ENCODE data around the gene AURKB.
A peak's percentile ranks its signal among the peaks of the same experiment; 100 is the strongest.

The AURKB gene

GRCh38 chr17:8237886-8238285 lies 27.5 kb upstream of the AURKB start:
- Mint-ChIP-seq H3K4me1 (peaks cover 31% of the 10 kb centered on the region), H3K27ac (ENCODE audit: low read depth) (peak overlapping the region; percentile 40), H3K27me3 (no peaks in the 10 kb centered on the region), H3K36me3 (ENCODE audit: insufficient read depth) (peaks cover 89% of the 10 kb centered on the region), H3K9me3 (no peaks in the 10 kb centered on the region), H3K4me3 (no peak overlapping the region)
- DNase-seq (ENCODE audit: low spot score in 2 of 2) (no peak), ATAC-seq (replicated peaks; ENCODE audit: extremely low read depth, poor library complexity, severe bottlenecking) (no peak)

DNA sequence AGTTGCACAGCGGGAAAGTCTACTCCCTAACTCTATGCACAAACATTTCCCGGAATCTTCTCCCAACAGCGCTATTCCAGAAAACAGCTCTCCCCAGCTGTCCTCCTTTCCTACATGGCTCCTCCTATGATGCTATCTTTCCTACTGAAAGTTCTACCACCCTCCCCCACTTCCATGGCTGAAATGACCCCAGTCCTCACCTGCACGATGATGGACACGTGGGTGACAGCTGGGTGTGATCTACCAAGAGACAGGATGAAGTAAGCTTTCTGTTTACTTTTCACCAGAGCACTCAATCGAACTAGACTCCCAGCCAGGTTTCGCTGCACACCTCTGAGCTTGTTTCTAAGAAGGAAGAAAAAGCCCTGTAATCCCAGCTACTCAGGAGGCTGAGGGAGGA lies 26.8 kb upstream of the AURKB start:
- no peak for DNase-seq (ENCODE audit: low spot score in 2 of 2)
- peaks cover 29% of the 10 kb centered on the region for H3K4me1 Mint-ChIP-seq
- H3K27ac Mint-ChIP-seq (ENCODE audit: low read depth), result no peak overlapping the region
- no peaks in the 10 kb centered on the region for H3K9me3 Mint-ChIP-seq
- H3K4me3 Mint-ChIP-seq, result no peak overlapping the region
- H3K36me3 Mint-ChIP-seq (ENCODE audit: insufficient read depth), result peaks cover 88% of the 10 kb centered on the region
- ATAC-seq (replicated peaks; ENCODE audit: extremely low read depth, poor library complexity, severe bottlenecking), result no peak
- no peaks in the 10 kb centered on the region for H3K27me3 Mint-ChIP-seq

GRCh38 chr17:8235676-8236075 lies 25.3 kb upstream of the AURKB start:
- ATAC-seq (replicated peaks; ENCODE audit: extremely low read depth, poor library complexity, severe bottlenecking) (no peak), DNase-seq (ENCODE audit: low spot score in 2 of 2) (no peak)
- Mint-ChIP-seq H3K4me1 (peaks cover 29% of the 10 kb centered on the region), H3K27me3 (no peaks in the 10 kb centered on the region), H3K4me3 (no peak overlapping the region), H3K27ac (ENCODE audit: low read depth) (no peak overlapping the region), H3K9me3 (no peaks in the 10 kb centered on the region), H3K36me3 (ENCODE audit: insufficient read depth) (peaks cover 89% of the 10 kb centered on the region)

DNA sequence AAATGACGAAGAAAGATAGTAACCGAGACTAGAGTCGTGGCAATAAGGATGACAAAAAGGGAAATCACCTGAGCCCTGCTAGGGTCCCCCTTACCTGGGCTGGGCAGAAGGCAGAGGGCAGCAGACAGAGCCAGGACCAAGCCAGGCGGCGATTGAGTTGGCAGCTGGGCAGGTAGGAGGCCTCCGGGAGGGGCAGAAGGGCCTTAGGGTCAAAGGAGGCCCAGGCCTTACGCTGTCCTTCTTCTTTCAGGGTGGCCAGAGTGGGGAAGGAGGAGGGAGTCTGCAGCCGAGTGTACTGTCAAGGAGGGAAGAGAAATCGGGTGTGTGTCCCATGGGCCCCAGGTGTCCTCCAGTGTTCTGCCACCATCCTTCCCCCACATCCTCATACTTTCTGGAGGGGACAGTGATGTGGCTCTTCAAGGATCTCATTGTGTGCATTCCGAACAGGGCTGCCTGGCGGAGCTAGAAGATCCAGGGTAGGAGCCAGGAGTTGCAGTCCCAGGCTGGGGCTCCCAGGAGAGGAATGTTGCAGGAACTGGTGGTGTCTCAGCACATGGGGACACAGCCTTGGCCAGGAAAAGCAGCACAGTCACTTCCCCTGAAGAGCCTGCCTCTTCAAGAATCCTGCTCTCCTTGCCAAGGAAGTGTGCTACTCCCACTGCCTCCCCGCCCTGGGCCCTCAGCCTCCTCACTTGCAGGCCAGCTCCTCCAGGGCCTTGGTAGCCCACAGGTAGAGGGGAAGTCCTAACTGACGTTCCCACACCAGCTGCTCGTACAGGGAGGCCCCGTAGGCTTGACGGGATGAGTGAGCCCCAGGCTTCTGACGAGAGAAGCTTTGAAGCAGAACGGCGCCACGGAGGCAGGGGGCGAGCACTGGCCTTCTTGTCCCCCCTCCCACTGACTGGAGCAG lies 24.2 kb upstream of the AURKB start:
- H3K9me3 Mint-ChIP-seq, result no peaks in the 10 kb centered on the region
- peaks cover 88% of the 10 kb centered on the region for H3K36me3 Mint-ChIP-seq (ENCODE audit: insufficient read depth)
- H3K27ac Mint-ChIP-seq (ENCODE audit: low read depth), result no peak overlapping the region
- H3K4me1 Mint-ChIP-seq, result peaks cover 29% of the 10 kb centered on the region
- no peak overlapping the region for H3K4me3 Mint-ChIP-seq
- H3K27me3 Mint-ChIP-seq, result no peaks in the 10 kb centered on the region
- DNase-seq (ENCODE audit: low spot score in 2 of 2) (no peak), ATAC-seq (replicated peaks; ENCODE audit: extremely low read depth, poor library complexity, severe bottlenecking) (no peak)

DNA sequence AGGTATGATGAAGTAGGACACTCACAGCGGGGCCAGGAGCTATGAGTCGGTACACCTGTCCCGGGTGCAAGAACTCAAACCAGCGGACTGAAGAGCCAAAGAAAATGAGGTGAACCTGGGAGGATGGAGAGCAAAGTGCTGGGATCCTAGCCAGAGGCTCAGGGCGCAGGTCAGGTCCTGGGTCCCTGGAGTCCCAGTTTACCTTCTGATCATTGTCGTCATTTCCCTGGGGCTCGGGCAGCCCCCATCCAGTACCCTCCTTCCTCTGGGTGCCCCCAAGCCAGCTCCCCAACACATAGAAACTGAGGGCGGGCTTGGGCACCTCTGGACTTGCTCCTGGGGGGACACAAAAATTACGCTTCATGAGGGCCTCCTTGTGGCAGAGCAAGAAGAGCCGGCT lies 21.3 kb upstream of the AURKB start:
- H3K27ac Mint-ChIP-seq (ENCODE audit: low read depth), result no peak overlapping the region
- H3K4me3 Mint-ChIP-seq, result no peak overlapping the region
- peaks cover 31% of the 10 kb centered on the region for H3K4me1 Mint-ChIP-seq
- peaks cover 88% of the 10 kb centered on the region for H3K36me3 Mint-ChIP-seq (ENCODE audit: insufficient read depth)
- peaks cover 3% of the 10 kb centered on the region for H3K27me3 Mint-ChIP-seq
- DNase-seq (ENCODE audit: low spot score in 2 of 2), result no peak
- no peak for ATAC-seq (replicated peaks; ENCODE audit: extremely low read depth, poor library complexity, severe bottlenecking)
- H3K9me3 Mint-ChIP-seq, result peaks cover 6% of the 10 kb centered on the region

GRCh38 chr17:8227238-8227581 lies 16.8 kb upstream of the AURKB start:
- Mint-ChIP-seq H3K4me3 (peak overlapping the region; percentile 77), H3K27me3 (peaks cover 19% of the 10 kb centered on the region), H3K4me1 (peaks cover 61% of the 10 kb centered on the region), H3K27ac (ENCODE audit: low read depth) (peak overlapping the region; percentile 98), H3K9me3 (peaks cover 6% of the 10 kb centered on the region), H3K36me3 (ENCODE audit: insufficient read depth) (peaks cover 78% of the 10 kb centered on the region)
- no peak for DNase-seq (ENCODE audit: low spot score in 2 of 2)
- no peak for ATAC-seq (replicated peaks; ENCODE audit: extremely low read depth, poor library complexity, severe bottlenecking)

DNA sequence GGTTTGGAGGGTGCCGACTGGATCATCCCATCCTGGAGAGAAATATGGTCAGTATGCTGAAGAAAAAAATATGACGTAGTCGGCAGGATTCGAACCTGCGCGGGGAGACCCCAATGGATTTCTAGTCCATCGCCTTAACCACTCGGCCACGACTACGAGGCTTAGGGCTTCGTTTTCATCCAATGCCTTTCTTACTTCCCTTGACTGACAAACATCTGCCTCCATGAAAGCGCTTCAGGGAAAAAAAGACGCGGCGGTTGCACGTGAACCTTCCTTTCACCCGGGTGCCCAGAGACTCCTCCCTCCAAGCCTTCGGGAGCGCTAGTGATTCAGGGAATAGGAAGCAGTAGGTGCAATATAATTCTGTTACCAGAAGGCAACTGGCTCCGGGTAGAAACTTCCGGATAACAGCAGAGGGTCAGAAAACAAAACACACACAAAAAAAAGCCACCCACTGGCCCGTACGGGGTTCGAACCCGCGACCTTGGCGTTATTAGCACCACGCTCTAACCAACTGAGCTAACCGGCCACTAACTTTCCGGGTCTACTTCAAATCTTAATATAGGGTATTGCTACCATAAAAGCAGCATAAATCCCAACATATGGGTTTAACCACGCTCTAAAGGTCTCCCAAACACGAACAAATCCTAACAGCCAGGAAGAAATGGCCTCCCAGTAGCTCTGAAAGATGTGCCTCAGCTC lies 16.3 kb upstream of the AURKB start:
- Mint-ChIP-seq H3K36me3 (ENCODE audit: insufficient read depth) (peaks cover 79% of the 10 kb centered on the region), H3K9me3 (peaks cover 6% of the 10 kb centered on the region), H3K27ac (ENCODE audit: low read depth) (peak overlapping the region; percentile 98), H3K4me1 (peaks cover 65% of the 10 kb centered on the region), H3K4me3 (peak overlapping the region; percentile 77), H3K27me3 (peaks cover 23% of the 10 kb centered on the region)
- ATAC-seq (replicated peaks; ENCODE audit: extremely low read depth, poor library complexity, severe bottlenecking) (no peak), DNase-seq (ENCODE audit: low spot score in 2 of 2) (peak in 1 of 2 donors; percentile 38)

GRCh38 chr17:8225813-8226535 lies 15.6 kb upstream of the AURKB start:
- Mint-ChIP-seq H3K36me3 (ENCODE audit: insufficient read depth) (peaks cover 78% of the 10 kb centered on the region), H3K4me1 (peaks cover 71% of the 10 kb centered on the region), H3K27ac (ENCODE audit: low read depth) (peak overlapping the region; percentile 98), H3K27me3 (peaks cover 27% of the 10 kb centered on the region), H3K9me3 (peaks cover 6% of the 10 kb centered on the region), H3K4me3 (peak overlapping the region; percentile 77)
- DNase-seq (ENCODE audit: low spot score in 2 of 2), result peak; percentile 66 to 90
- peak; percentile 12 for ATAC-seq (replicated peaks; ENCODE audit: extremely low read depth, poor library complexity, severe bottlenecking)

GRCh38 chr17:8224891-8225812 lies 14.8 kb upstream of the AURKB start:
- Mint-ChIP-seq H3K4me3 (peak overlapping the region; percentile 97), H3K4me1 (peaks cover 77% of the 10 kb centered on the region)
- DNase-seq (ENCODE audit: low spot score in 2 of 2), result no peak

GRCh38 chr17:8223356-8224126 lies 13.2 kb upstream of the AURKB start:
- peaks cover 32% of the 10 kb centered on the region for H3K27me3 Mint-ChIP-seq

More at GRCh38 chr17:8224891-8225812, 14.8 kb upstream of the AURKB start:
- no peak for ATAC-seq (replicated peaks; ENCODE audit: extremely low read depth, poor library complexity, severe bottlenecking)
- H3K27ac Mint-ChIP-seq (ENCODE audit: low read depth), result peak overlapping the region; percentile 98
- peaks cover 6% of the 10 kb centered on the region for H3K9me3 Mint-ChIP-seq
- peaks cover 32% of the 10 kb centered on the region for H3K27me3 Mint-ChIP-seq
- peaks cover 78% of the 10 kb centered on the region for H3K36me3 Mint-ChIP-seq (ENCODE audit: insufficient read depth)

DNA sequence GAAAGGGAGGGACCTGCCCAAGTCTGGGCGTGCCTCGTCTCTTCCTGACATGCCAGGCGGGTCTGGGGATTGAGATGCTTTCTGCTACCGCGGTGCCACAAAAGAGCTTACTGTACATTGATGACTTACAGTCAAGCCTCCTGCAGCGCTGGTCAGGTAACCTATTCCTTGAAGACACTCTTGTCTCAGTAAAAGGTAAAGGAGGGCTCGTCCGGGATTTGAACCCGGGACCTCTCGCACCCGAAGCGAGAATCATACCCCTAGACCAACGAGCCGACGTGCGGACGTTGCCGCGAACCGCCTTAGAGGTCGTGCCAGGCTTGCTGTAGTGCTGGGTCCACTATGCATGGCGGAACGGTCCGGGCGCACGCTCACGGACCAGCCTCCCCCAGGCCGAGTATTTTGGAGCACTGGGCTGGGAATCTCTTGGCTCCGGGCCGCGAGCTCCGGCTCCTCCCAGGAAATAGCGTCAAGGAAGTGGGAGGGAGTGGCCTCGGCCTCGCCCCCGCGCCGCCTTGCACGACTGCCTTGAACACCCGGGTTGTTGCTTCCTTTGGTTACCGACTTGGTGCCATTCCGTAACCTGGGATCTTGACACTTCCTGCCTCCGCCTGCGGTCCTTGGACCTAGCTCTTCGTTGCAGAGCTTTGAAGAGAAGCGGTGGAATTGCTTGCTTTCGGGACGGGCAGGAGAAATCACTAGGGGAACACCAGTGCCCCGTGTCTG lies 12.4 kb upstream of the AURKB start:
- Mint-ChIP-seq H3K36me3 (ENCODE audit: insufficient read depth) (peaks cover 68% of the 10 kb centered on the region), H3K4me3 (peak overlapping the region; percentile 97), H3K9me3 (peaks cover 6% of the 10 kb centered on the region), H3K27me3 (peaks cover 32% of the 10 kb centered on the region), H3K27ac (ENCODE audit: low read depth) (peak overlapping the region; percentile 100), H3K4me1 (peaks cover 79% of the 10 kb centered on the region)
- ATAC-seq (replicated peaks; ENCODE audit: extremely low read depth, poor library complexity, severe bottlenecking) (peak; percentile 38), DNase-seq (ENCODE audit: low spot score in 2 of 2) (peak; percentile 88 to 96)

More at GRCh38 chr17:8223356-8224126, 13.2 kb upstream of the AURKB start:
- ATAC-seq (replicated peaks; ENCODE audit: extremely low read depth, poor library complexity, severe bottlenecking) (no peak), DNase-seq (ENCODE audit: low spot score in 2 of 2) (no peak)
- Mint-ChIP-seq H3K9me3 (peaks cover 6% of the 10 kb centered on the region), H3K4me3 (peak overlapping the region; percentile 97), H3K27ac (ENCODE audit: low read depth) (peak overlapping the region; percentile 100), H3K36me3 (ENCODE audit: insufficient read depth) (peaks cover 73% of the 10 kb centered on the region), H3K4me1 (peaks cover 82% of the 10 kb centered on the region)
